Esophagus squamous epithelium (tissue), 5 donors: ENCODE data around the gene HSH2D. TPM values are rescaled to one million over a fixed set of nuclear protein-coding genes. Genes with fewer than 3 reads are reported as not detected.

Experiments used
- DNase-seq: peaks from one replicate; lab custom pipeline; 2025; lab: John Stamatoyannopoulos, UW
- H3K27ac ChIP-seq, 4 donors: fragments of 200-600 bp; sonication (generic); one replicate each; pipeline ENCODE4 v1.5.1; 2016 to 2019; ENCODE audit warnings: mild to moderate bottlenecking in 1 of 4
- H3K27me3 ChIP-seq, 4 donors: fragments of 200-600 bp; sonication (generic); 1 replicate in 3 of 4; 2 replicates in 1 of 4; pipeline versions ENCODE4 v1.5.1 to v1.6.0; 2017 to 2021; ENCODE audit warnings: antibody characterized with exemption in 1 of 4
- H3K36me3 ChIP-seq, 3 donors: fragments of 200-600 bp; sonication (generic); one replicate each; pipeline ENCODE4 v1.5.1; 2016 to 2019
- H3K4me1 ChIP-seq, 3 donors: fragments of 200-600 bp; sonication (generic); one replicate each; pipeline ENCODE4 v1.5.1; 2017 to 2019
- H3K4me3 ChIP-seq, 4 donors: fragments of 200-600 bp; sonication (generic); 1 replicate in 3 of 4; 2 replicates in 1 of 4; pipeline ENCODE4 v1.5.1; 2016 to 2019; ENCODE audit warnings: mild to moderate bottlenecking in 2 of 4, moderate library complexity in 1 of 4
- H3K9me3 ChIP-seq, 3 donors: fragments of 200-600 bp; sonication (generic); one replicate each; pipeline ENCODE4 v1.5.1; 2016 to 2019
- POLR2A ChIP-seq, 4 donors: fragments of 450-650 bp; IDR thresholded peaks; one replicate each; pipeline ENCODE4 v1.6.1; 2017; ENCODE audit warnings: antibody characterized with exemption in 4 of 4, mild to moderate bottlenecking in 4 of 4, moderate library complexity in 3 of 4
- WGBS, 2 donors: methylation state at CpG; one replicate each; pipeline ENCODE4 v1.1.5; 2018; 5-methylcytosine and 5-hydroxymethylcytosine counted together
- intact Hi-C: fragments of 100-400 bp; cut with DNase I; formaldehyde crosslinking; loops from one replicate; pipeline ENCODE4 v1.15.0; 2022
- total RNA-seq, 4 donors: library from RNA; depleted of rRNA; stranded (reverse); fragments of >200 nt; gene quantifications; one replicate each; pipeline ENCODE4 v1.1.0, GENCODE V29; 2016
- TF ChIP-seq, protein P1 (sequence below), 6 experiments: fragments of 450-650 bp in 4 of 6; fragments of 200-600 bp in 2 of 6; sonication (generic) in 2 of 6; IDR thresholded peaks; one replicate each; pipeline ENCODE4 v1.5.1; 2016 to 2019; ENCODE audit warnings: antibody characterized with exemption in 6 of 6, mild to moderate bottlenecking in 4 of 6, moderate library complexity in 4 of 6
- donor health status: DM: yes; HTN: yes; CAD: no.

The HSH2D gene
- total RNA-seq, 4 donors from 2014 or later: 0.31 to 1.1 (median 0.41) TPM; not detected in 1

DNA sequence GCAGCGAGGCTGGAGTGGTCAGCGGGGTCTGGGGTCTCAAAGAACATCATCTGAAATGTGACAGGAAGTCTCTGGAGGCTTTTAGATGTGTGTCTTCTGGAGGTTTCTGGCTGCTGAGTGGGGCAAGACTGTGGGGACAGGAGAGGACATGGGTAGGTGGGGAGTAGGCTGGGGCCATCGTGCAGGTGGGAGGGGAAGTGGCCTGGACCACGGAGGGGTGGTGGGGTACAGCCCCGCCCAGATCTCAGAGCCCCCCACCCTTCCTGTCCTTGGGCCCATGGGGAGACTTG, 60.5 kb downstream of the HSH2D start:
- TF ChIP-seq, protein P1, sequence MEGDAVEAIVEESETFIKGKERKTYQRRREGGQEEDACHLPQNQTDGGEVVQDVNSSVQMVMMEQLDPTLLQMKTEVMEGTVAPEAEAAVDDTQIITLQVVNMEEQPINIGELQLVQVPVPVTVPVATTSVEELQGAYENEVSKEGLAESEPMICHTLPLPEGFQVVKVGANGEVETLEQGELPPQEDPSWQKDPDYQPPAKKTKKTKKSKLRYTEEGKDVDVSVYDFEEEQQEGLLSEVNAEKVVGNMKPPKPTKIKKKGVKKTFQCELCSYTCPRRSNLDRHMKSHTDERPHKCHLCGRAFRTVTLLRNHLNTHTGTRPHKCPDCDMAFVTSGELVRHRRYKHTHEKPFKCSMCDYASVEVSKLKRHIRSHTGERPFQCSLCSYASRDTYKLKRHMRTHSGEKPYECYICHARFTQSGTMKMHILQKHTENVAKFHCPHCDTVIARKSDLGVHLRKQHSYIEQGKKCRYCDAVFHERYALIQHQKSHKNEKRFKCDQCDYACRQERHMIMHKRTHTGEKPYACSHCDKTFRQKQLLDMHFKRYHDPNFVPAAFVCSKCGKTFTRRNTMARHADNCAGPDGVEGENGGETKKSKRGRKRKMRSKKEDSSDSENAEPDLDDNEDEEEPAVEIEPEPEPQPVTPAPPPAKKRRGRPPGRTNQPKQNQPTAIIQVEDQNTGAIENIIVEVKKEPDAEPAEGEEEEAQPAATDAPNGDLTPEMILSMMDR (IDR thresholded peaks at IDR 0.05): no peak
- no peak for TF ChIP-seq POLR2A (IDR thresholded peaks at IDR 0.05)
- DNase-seq: no peak
- peaks cover 19 to 87% (median 26%) of the 10 kb centered on the region in 3 donors for H3K36me3 ChIP-seq
- 83 to 100% methylated on average over 5 of the region's 5 CpGs for WGBS, 2 donors
- H3K27me3 ChIP-seq: no peaks in the 10 kb centered on the region
- peaks cover 8 to 27% (median 10%) of the 10 kb centered on the region in 3 donors for H3K4me1 ChIP-seq
- no peak overlapping the region for H3K4me3 ChIP-seq
- intact Hi-C loops: no loop called here
- no peak overlapping the region for H3K27ac ChIP-seq
- no peaks in the 10 kb centered on the region for H3K9me3 ChIP-seq

DNA sequence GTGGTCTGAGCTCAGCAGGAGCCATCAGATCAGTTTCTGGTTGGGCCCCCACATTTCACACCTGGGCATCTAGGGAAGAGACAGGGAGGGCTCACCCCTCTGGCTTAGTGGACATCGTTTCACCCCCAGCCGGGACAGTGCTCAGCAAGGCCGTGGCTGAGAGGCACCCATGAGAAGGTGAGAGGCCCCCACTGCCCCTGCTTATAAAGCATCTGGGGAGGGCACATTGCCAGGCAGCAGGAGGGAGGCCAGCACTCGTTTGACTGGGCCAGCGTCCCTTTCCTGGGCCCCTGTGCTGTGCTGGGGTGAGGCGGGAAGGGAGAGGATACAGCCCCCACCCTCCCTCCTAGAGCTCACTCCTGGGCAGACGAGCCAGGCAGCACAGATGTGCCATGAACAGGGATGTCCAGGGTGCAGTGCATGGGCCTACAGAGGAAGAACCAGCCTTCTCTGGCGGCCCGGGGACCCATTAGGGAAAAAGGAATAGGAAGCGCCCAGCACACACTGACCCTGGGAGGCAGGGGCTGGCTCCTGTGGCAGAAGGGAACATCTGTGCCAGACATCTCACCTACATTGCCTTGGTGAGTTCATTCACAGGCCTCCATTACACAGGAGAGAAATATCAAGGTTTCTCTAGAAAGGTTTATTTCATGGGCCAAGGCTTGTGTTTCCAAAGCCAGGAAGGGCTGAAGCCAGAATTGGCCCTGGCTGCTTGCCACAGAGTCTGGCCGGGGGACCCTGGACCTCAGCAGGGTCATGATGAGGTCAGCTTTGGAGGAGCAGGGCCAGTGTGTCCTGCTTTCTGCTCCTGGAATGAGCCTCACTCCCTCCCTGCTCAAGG, 61.9 kb downstream of the HSH2D start:
- Histone ChIP-seq H3K9me3 (no peaks in the 10 kb centered on the region), H3K4me1 (peaks cover 0 to 12% (median 0%) of the 10 kb centered on the region in 3 donors), H3K27me3 (no peaks in the 10 kb centered on the region), H3K27ac (no peak overlapping the region), H3K4me3 (no peak overlapping the region), H3K36me3 (peaks cover 19 to 97% (median 32%) of the 10 kb centered on the region in 3 donors)
- no peak for TF ChIP-seq POLR2A (IDR thresholded peaks at IDR 0.05)
- TF ChIP-seq, protein P1 (IDR thresholded peaks at IDR 0.05): no peak
- no peak for DNase-seq
- 80 to 90% methylated on average over 2 of the region's 11 CpGs for WGBS, 2 donors
- intact Hi-C loops: no loop called here

DNA sequence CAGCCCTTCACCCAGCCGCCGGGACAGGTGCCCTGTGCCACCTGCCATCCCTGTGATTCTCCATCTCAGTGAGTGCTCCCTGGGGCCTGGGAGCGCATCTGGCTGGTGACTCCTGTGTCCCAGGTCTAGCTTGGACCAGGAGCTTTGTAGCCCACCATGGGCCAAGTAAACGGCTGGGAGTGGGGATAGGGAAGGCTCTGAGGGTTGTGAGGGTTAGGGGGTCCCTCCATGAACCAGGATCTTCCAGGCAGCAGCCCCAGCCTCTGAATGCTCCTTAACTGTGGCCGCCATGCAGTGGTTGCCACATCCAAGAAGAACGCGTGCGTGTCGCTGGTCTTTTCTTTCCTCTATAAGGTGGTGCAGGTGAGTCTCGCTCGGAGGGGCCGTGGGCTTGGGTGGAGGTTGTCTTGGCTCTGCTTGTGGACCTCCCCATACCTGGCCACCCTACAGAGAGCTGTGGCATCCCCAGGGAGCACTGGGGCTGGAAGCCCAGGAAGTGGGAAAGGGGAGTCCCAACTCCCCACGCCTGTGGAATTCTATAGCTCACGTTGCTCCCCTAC, 62.6 kb downstream of the HSH2D start:
- peaks cover 0 to 7% (median 0%) of the 10 kb centered on the region in 3 donors for H3K4me1 ChIP-seq
- no peak overlapping the region for H3K27ac ChIP-seq
- H3K9me3 ChIP-seq: no peaks in the 10 kb centered on the region
- H3K4me3 ChIP-seq: no peak overlapping the region
- no peak for DNase-seq
- no peaks in the 10 kb centered on the region for H3K27me3 ChIP-seq
- WGBS, 2 donors: 94% methylated on average over 8 of the region's 14 CpGs; no CpG with 5 or more reads in 1 of the 2 donors
- intact Hi-C loops: no loop called here
- H3K36me3 ChIP-seq: peaks cover 19 to 97% (median 35%) of the 10 kb centered on the region in 3 donors
- no peak for TF ChIP-seq POLR2A (IDR thresholded peaks at IDR 0.05)
- TF ChIP-seq, protein P1 (IDR thresholded peaks at IDR 0.05): no peak

DNA sequence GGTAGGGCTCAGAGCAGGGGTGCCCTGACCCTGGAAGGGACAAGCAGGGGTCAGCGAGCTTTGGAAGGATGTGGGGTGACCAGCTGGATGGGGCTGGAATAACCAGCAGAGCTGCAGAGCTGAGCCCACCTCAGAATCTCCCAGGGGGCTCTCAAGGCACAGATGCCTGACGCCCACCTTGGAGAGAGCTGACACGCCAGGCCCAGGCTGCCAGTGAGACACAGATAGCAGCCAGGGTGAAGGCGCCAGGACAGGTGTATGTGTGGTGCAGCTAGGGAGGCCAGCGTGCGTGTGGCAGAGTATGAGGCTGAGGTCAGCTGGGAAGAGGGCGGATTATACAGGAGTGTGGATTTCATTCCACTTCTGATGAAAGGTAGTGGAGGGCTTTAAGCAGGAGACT, 63.2 kb downstream of the HSH2D start:
- Histone ChIP-seq H3K27ac (no peak overlapping the region), H3K36me3 (peaks cover 19 to 100% (median 35%) of the 10 kb centered on the region in 3 donors), H3K27me3 (no peaks in the 10 kb centered on the region), H3K4me3 (no peak overlapping the region), H3K9me3 (no peaks in the 10 kb centered on the region), H3K4me1 (peaks cover 0 to 7% (median 0%) of the 10 kb centered on the region in 3 donors)
- DNase-seq: no peak
- no peak for TF ChIP-seq POLR2A (IDR thresholded peaks at IDR 0.05)
- TF ChIP-seq, protein P1 (IDR thresholded peaks at IDR 0.05): no peak
- WGBS, 2 donors: 93% methylated on average over 5 to 6 of the region's 7 CpGs
- intact Hi-C loops: no loop called here

DNA sequence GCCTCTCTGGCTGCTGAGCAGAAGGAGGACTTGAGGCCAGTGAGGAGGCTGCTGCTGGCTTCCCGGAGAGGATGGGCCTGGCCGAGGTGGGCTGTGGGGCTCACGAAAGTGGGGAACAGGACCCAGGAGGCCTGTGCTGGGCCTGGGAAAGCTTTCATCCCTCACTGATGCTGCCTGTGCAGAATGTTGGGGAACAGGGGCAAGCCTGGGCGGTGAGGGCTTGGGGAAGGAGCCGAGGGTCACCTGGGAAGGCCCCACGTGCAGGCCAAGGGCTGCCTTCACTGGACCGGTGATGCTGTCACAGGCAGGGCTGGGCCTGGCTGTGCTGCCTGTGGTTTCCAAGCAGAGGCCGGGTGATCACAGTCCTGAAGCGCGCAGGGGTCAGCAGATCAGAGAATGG, 63.6 kb downstream of the HSH2D start:
- DNase-seq: no peak
- 92 to 97% methylated on average over 3 to 10 of the region's 10 CpGs for WGBS, 2 donors
- Histone ChIP-seq H3K9me3 (no peaks in the 10 kb centered on the region), H3K36me3 (peaks cover 19 to 100% (median 35%) of the 10 kb centered on the region in 3 donors), H3K4me3 (no peak overlapping the region), H3K27ac (no peak overlapping the region), H3K27me3 (no peaks in the 10 kb centered on the region), H3K4me1 (peaks cover 0 to 7% (median 0%) of the 10 kb centered on the region in 3 donors)
- TF ChIP-seq, protein P1 (IDR thresholded peaks at IDR 0.05): no peak
- TF ChIP-seq POLR2A (IDR thresholded peaks at IDR 0.05): no peak
- intact Hi-C loops: no loop called here
